Measurements from ENCODE around the gene OTOP2. TPM values are rescaled to one million over a fixed set of nuclear protein-coding genes. Genes with fewer than 3 reads are reported as not detected.

OTOP2 gene
- total and polyA plus RNA-seq, 10 of the 15 experiments (the other 5 are each of a cell fraction or from before 2014, with no cell fraction given) = not detected

- no peaks in the 10 kb centered on the region for H4K20me1 ChIP-seq (ENCODE audit: control insufficient read depth, insufficient read depth)
- no peaks in the 10 kb centered on the region for H3K9me3 ChIP-seq (replicated peaks; ENCODE audit: control insufficient read depth, insufficient read depth, low read length)
- H3K4me2 ChIP-seq (ENCODE audit: control insufficient read depth, insufficient read depth) = no peak overlapping the region
- no peak for DNase-seq (ENCODE audit: low read depth, low spot score)
- no peaks in the 10 kb centered on the region for H3K36me3 ChIP-seq (ENCODE audit: control insufficient read depth in 2 of 2, insufficient read depth in 2 of 2, low read length in 1 of 2)
- CTCF ChIA-PET = interaction anchor here (0.7 to 12.6 kb wide), 8 partner anchors 14 to 278 kb away, joined by 3 to 274 read pairs (median 3); no protein-coding TSS in a partner anchor
- intact Hi-C loops (cut with micrococcal nuclease; ENCODE audit: unreplicated experiment) = no loop called here
- 40% methylated on average over 3 of the region's 3 CpGs for WGBS (ENCODE audit: insufficient coverage, insufficient replicate concordance, low lambda C conversion rate, missing lambda C conversion rate)
- H3K79me2 ChIP-seq (ENCODE audit: control insufficient read depth, insufficient read depth, low read length) = no peaks in the 10 kb centered on the region
- POLR2A ChIA-PET = no interaction called here
- BruUV-seq (replicated peaks) = no TSS peak
- no peak for FAIRE-seq
- in situ Hi-C loops (cut with MboI) = no loop called here
- no peak overlapping the region for H2AFZ ChIP-seq (ENCODE audit: control insufficient read depth, low read depth, low read length)
- no peak overlapping the region for H3K9ac ChIP-seq (ENCODE audit: control insufficient read depth, insufficient read depth, low read length)
- SMC1A ChIA-PET (ENCODE audit: uncharacterized antibody, unreplicated experiment) = interaction anchor here (1.1 to 6.8 kb wide), 2 partner anchors 24 to 34 kb away, joined by 3 to 73 read pairs; no protein-coding TSS in a partner anchor
- RAD21 ChIA-PET (ENCODE audit: unreplicated experiment) = interaction anchor here (0.5 to 8.1 kb wide), 4 partner anchors 12 to 506 kb away, joined by 3 to 73 read pairs (median 17); no protein-coding TSS in a partner anchor
- no peaks in the 10 kb centered on the region for H3K4me1 ChIP-seq (ENCODE audit: control insufficient read depth, insufficient read depth, low read length)
- no peak for ATAC-seq
- H3K4me3 ChIP-seq = no peak overlapping the region
- H3K27ac ChIP-seq (ENCODE audit: control insufficient read depth, insufficient read depth) = no peak overlapping the region
- H3K27me3 ChIP-seq (replicated peaks in 1 of 2; ENCODE audit: control insufficient read depth in 2 of 2, insufficient read depth in 2 of 2, low read length in 1 of 2) = peaks cover 11 to 13% of the 10 kb centered on the region in 2 experiments
- TF ChIP-seq IKZF2 (IDR thresholded peaks at IDR 0.05) = no peak
- no peak for TF ChIP-seq SKIL (IDR thresholded peaks at IDR 0.05; ENCODE audit: low read depth, poor library complexity, severe bottlenecking)
- no peak for TF ChIP-seq ASH2L (IDR thresholded peaks at IDR 0.05; ENCODE audit: borderline replicate concordance, low read depth)
- TF ChIP-seq SIX5 (IDR thresholded peaks at IDR 0.05; ENCODE audit: low read depth, low read length, severe bottlenecking) = no peak
- no peak for TF ChIP-seq KDM1A (IDR thresholded peaks at IDR 0.05; ENCODE audit: borderline replicate concordance)
- TF ChIP-seq GABPA (IDR thresholded peaks at IDR 0.05; ENCODE audit: low read depth) = no peak
- no peak for TF ChIP-seq ZBTB4 (CRISPR knock-in tag; IDR thresholded peaks at IDR 0.05)
- TF ChIP-seq BACH1 (IDR thresholded peaks at IDR 0.05; ENCODE audit: borderline replicate concordance) = no peak
- no peak for TF ChIP-seq SP1 (IDR thresholded peaks at IDR 0.05; ENCODE audit: low read depth, low read length)
- no peak for TF ChIP-seq RAD21 (IDR thresholded peaks at IDR 0.05; ENCODE audit: insufficient read depth, low read depth, low read length)
- TF ChIP-seq BCL3 (IDR thresholded peaks at IDR 0.05; ENCODE audit: borderline replicate concordance, insufficient read depth, low read depth, low read length, poor library complexity, severe bottlenecking) = no peak
- no peak for TF ChIP-seq ATF2 (IDR thresholded peaks at IDR 0.05; ENCODE audit: low read length)
- no peak for TF ChIP-seq SMAD1 (IDR thresholded peaks at IDR 0.05; ENCODE audit: low read depth, partially characterized antibody)
- TF ChIP-seq NFIC (IDR thresholded peaks at IDR 0.05; ENCODE audit: low read depth, low read length) = no peak
- no peak for TF ChIP-seq STAT1 (conservative IDR thresholded peaks at IDR 0.05)
- no peak for TF ChIP-seq SREBF1 (IDR thresholded peaks at IDR 0.05; ENCODE audit: low read length)
Observed at GRCh38 chr17:74925242-74925641, 1.2 kb downstream of the OTOP2 start.

Data from GM12878 (cell line).